Activated CD4-positive, alpha-beta memory T cell treated with anti-CD3 and anti-CD28 coated beads for 36 hours (primary cell): ENCODE data around the gene BCL2L15. TPM values are rescaled to one million over a fixed set of nuclear protein-coding genes. Genes with fewer than 3 reads are reported as not detected.

ENCODE experiments used
- CTCF ChIA-PET: fragments of 350-600 bp; sonication (Branson Sonifier 250); formaldehyde crosslinking; loops from one replicate; lab custom pipeline; 2021; ENCODE audit warnings: antibody characterized with exemption, inconsistent platforms; lab: Charles Lee
- POLR2A ChIA-PET: fragments of 350-600 bp; sonication (Branson Sonifier 250); formaldehyde crosslinking; loops from one replicate; lab custom pipeline; 2021; ENCODE audit warnings: antibody characterized with exemption; lab: Charles Lee
- DNase-seq: peaks from one replicate; pipeline ENCODE4 v3.0.0-alpha.2; 2020
- H3K27ac Mint-ChIP-seq: one replicate; pipeline ENCODE4 v1.8.0; 2021; ENCODE audit warnings: mixed read lengths
- H3K27me3 Mint-ChIP-seq: one replicate; pipeline ENCODE4 v1.8.0; 2021; ENCODE audit warnings: mixed read lengths
- H3K36me3 Mint-ChIP-seq: one replicate; pipeline ENCODE4 v1.8.0; 2021; ENCODE audit warnings: mixed read lengths
- H3K4me1 Mint-ChIP-seq: one replicate; pipeline ENCODE4 v1.8.0; 2021; ENCODE audit warnings: low read depth, mixed read lengths
- H3K4me3 Mint-ChIP-seq: one replicate; pipeline ENCODE4 v1.8.0; 2021; ENCODE audit warnings: mild to moderate bottlenecking, mixed read lengths
- H3K9me3 Mint-ChIP-seq: one replicate; pipeline ENCODE4 v1.8.0; 2021; ENCODE audit warnings: mixed read lengths
- intact Hi-C: fragments of 100-400 bp; cut with micrococcal nuclease; formaldehyde crosslinking; loops from one replicate; pipeline ENCODE4 v1.15.1; 2023
- total RNA-seq, 2 experiments: library from RNA; stranded (reverse); gene quantifications; one replicate each; pipeline ENCODE4 v1.2.3, GENCODE V29; 2021

Gene BCL2L15
- total RNA-seq, 2 experiments from 2014 or later, result 0.22 to 0.93 TPM

DNA sequence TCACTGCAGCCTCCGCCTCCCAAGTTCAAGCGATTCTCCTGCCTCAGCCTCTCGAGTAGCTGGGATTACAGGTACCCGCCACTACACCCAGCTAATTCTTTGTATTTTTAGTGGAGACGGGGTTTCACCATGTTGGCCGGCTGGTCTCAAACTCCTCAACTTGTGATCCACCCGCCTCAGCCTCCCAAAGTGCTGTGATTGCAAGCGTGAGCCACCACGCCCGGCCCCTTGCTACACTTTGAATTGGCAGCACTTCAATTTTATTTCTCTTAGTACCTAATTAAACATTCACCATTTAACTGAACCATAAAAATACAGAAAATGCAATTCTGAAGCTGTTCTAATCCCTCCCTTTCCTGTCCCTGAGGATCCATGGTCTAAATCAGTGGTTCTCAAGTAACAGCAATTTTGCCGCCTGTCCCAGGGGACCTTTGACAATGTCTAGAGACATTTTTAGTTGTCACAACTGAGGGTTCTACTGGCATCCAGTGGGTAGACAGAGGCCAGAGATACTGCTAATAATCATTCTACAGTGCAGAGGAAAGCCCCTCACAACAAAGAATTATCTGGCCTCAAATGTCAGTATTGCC lies 4.3 kb upstream of the BCL2L15 start:
- Mint-ChIP-seq H3K27ac (no peak overlapping the region), H3K4me1 (peaks cover 15% of the 10 kb centered on the region), H3K9me3 (no peaks in the 10 kb centered on the region), H3K4me3 (no peak overlapping the region), H3K36me3 (peaks cover 19% of the 10 kb centered on the region), H3K27me3 (no peaks in the 10 kb centered on the region)
- no peak for DNase-seq
- POLR2A ChIA-PET, result no interaction called here
- CTCF ChIA-PET, result interaction anchor here (0.7 to 2.0 kb wide), 2 partner anchors 12 to 57 kb away, joined by 3 to 6 read pairs; no protein-coding TSS in a partner anchor
- intact Hi-C loops, result no loop called here

DNA sequence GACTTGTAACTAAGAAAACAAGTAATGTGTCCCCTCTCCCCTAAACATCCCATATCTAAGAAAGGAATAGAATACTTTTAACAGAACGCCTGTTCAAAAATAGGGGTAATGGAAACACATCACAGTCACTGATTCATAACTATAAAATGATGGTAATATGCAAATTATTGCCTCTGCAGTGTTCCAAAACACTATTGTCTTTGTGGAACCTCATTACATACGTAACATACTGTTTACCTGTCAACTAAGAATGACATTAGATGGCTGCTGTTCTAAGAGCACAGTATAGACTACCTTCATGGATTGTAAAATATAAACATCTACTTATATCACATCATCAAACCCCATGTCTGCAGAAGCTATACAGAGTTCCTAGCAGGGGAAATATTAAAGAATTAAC lies 3.4 kb upstream of the BCL2L15 start:
- Mint-ChIP-seq H3K4me1 (peaks cover 21% of the 10 kb centered on the region), H3K9me3 (no peaks in the 10 kb centered on the region), H3K27me3 (no peaks in the 10 kb centered on the region), H3K27ac (no peak overlapping the region), H3K4me3 (no peak overlapping the region), H3K36me3 (peaks cover 10% of the 10 kb centered on the region)
- CTCF ChIA-PET, result no interaction called here
- DNase-seq, result no peak
- intact Hi-C loops, result no loop called here
- POLR2A ChIA-PET, result interaction anchor here (1.0 kb wide), 1 partner anchor 13 kb away, joined by 3 read pairs; no protein-coding TSS in a partner anchor

DNA sequence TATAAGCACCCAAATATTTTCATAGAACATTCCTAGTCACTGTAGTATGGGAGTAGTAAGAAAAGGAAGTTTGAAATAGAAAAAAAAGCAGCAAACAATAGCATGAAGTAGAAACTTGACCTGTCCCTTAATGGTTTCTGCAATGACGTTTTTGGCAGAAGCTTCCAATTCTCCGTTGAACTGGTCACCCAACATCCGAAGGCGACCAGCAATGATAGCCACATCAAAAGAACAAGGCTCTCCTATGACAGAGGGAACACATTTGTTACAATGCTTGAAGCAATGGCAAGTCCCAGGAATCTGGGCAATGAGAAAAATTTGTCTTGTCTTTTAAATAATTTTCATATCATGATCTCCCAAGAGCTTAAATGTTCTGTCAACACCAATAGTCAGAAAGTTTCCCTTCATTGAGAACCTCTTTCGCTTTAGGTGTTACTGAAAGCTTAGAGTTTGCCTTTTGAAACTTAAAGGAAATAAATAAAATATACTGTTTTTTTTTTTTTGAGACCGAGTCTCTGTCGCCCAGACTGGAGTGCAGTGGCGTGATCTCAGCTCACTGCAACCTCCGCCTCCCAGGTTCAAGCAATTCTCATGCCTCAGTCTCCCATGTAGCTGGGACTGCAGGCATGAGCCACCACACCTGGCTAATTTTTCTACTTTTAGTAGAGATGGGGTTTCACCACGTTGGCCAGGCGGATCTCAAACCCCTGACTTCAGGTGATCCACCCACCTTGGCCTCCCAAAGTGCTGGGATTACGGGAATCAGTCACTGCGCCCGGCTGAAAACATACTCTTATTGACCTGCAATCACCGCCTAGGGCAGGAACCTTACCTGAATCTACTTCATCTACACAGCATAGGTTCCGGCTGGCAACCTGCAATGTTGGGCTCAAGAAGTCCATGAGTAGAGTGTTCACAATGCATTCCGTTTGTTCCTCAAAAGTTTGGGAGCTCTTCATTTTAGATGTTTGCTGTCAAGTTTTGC lies 672 bp downstream of the BCL2L15 start:
- intact Hi-C loops, result no loop called here
- Mint-ChIP-seq H3K4me3 (no peak overlapping the region), H3K36me3 (peaks cover 1% of the 10 kb centered on the region), H3K27me3 (no peaks in the 10 kb centered on the region), H3K9me3 (no peaks in the 10 kb centered on the region), H3K27ac (no peak overlapping the region), H3K4me1 (peaks cover 22% of the 10 kb centered on the region)
- ChIA-PET CTCF (interaction anchor here (0.7 to 1.3 kb wide), 2 partner anchors 18 to 458 kb away, joined by 6 read pairs; partner anchors contain the start of genes AP4B1 and DCLRE1B), POLR2A (interaction anchor here (0.7 to 1.7 kb wide), 4 partner anchors 11 to 788 kb away, joined by 3 to 5 read pairs (median 4); partner anchors contain the start of genes DCLRE1B and HIPK1)
- DNase-seq, result no peak

DNA sequence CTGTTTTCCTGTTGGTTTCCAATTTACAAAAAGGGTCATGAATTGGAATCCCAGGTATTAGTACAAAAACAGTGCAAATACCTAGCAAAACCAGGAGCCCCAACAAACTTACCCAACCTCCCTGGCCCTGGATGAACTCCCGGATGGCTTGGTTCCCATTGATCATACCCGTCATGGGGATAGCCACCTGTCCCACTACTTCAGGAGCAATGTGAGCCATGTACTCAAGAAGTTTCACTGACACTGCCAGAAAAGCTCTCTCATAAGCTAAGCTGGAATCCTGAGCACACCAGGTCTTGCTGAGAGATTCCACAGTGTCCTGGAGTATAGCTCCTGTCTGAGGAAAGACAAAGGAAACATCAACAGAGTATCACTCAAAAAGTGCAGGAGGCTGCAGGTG lies 5.7 kb downstream of the BCL2L15 start:
- H3K27ac Mint-ChIP-seq, result no peak overlapping the region
- POLR2A ChIA-PET, result interaction anchor here (0.8 to 2.2 kb wide), 4 partner anchors 14 to 49 kb away, joined by 3 to 6 read pairs (median 4); partner anchors contain the start of gene AP4B1

DNA sequence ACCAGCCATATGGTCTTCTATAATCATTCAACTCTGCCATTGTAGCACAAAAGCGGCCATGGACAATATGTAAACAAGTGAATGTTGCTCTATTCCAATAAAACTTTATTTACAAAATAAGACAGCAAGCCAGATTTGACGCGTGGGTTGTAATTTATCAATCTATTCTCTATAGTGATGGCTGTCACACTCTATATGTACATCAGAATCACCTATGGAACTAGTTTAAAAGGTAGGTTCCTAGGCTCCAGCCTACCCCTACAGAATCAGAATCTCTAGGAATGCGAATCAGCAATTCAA lies 7.7 kb downstream of the BCL2L15 start:
- H3K27ac Mint-ChIP-seq, result peak overlapping the region; percentile 9

More for the DNA sequence above, 5.7 kb downstream of the BCL2L15 start:
- no peaks in the 10 kb centered on the region for H3K9me3 Mint-ChIP-seq
- H3K4me1 Mint-ChIP-seq, result peaks cover 41% of the 10 kb centered on the region
- no peak for DNase-seq
- H3K36me3 Mint-ChIP-seq, result peaks cover 5% of the 10 kb centered on the region
- no peak overlapping the region for H3K4me3 Mint-ChIP-seq
- intact Hi-C loops, result no loop called here
- no peaks in the 10 kb centered on the region for H3K27me3 Mint-ChIP-seq
- CTCF ChIA-PET, result interaction anchor here (1.4 to 1.6 kb wide), 2 partner anchors 14 to 46 kb away, joined by 3 to 4 read pairs; no protein-coding TSS in a partner anchor

DNA sequence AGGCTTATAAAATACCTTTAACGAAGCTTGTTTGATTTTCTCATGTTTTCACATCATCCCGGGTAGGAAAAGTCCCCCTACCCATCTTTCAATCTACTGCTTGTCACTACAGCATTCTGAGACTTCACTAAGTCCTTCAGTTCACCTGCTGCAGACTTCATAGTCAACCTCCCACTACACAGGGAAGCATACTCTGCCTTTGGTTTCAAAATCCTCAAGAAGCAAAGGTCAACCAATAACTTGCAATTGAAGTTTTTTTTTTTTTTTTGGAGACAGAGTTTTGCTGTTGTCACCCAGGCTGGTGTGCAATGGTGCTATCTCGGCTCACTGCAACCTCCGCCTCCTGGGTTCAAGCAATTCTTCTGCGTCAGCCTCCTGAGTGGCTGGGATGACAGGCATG lies 11.2 kb downstream of the BCL2L15 start:
- H3K9me3 Mint-ChIP-seq, result no peaks in the 10 kb centered on the region
- ChIA-PET POLR2A (interaction anchor here (2.9 kb wide), 1 partner anchor 28 kb away, joined by 10 read pairs; the partner anchor contains the start of genes AP4B1 and DCLRE1B), CTCF (interaction anchor here (0.8 to 1.5 kb wide), 3 partner anchors 10 to 40 kb away, joined by 3 to 12 read pairs (median 3); partner anchors contain the start of gene AP4B1)
- H3K4me1 Mint-ChIP-seq, result peaks cover 75% of the 10 kb centered on the region
- intact Hi-C loops, result no loop called here
- H3K4me3 Mint-ChIP-seq, result no peak overlapping the region
- peaks cover 7% of the 10 kb centered on the region for H3K36me3 Mint-ChIP-seq
- no peak for DNase-seq
- no peaks in the 10 kb centered on the region for H3K27me3 Mint-ChIP-seq
- H3K27ac Mint-ChIP-seq, result no peak overlapping the region

More for the DNA sequence above, 7.7 kb downstream of the BCL2L15 start:
- DNase-seq, result no peak
- H3K27me3 Mint-ChIP-seq, result no peaks in the 10 kb centered on the region
- peaks cover 4% of the 10 kb centered on the region for H3K36me3 Mint-ChIP-seq
- ChIA-PET POLR2A (interaction anchor here (1.9 kb wide), 1 partner anchor 24 kb away, joined by 8 read pairs; the partner anchor contains the start of gene AP4B1), CTCF (interaction anchor here (1.1 kb wide), 1 partner anchor 43 kb away, joined by 3 read pairs; no protein-coding TSS in a partner anchor)
- intact Hi-C loops, result no loop called here
- no peaks in the 10 kb centered on the region for H3K9me3 Mint-ChIP-seq
- H3K4me3 Mint-ChIP-seq, result no peak overlapping the region
- peaks cover 49% of the 10 kb centered on the region for H3K4me1 Mint-ChIP-seq

DNA sequence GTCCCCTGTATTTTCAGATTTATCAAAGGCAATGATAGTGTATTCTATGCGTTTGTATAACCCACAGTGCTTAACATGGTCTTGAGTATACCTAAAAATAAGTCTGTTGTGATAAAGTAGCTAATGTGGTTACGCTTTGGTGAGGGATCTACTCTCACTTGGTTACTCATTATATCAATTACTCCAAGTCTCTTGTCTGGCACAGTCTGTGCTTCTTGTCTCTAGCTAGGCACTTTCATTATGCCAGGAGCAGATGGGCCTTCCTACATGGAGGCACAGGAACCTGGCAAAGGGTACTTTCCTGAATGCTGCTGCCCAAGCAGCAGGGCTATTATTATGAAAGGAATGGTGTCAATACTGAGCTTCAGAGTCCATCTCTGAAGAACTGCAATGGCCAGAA lies 11.7 kb downstream of the BCL2L15 start:
- no peak overlapping the region for H3K4me3 Mint-ChIP-seq
- POLR2A ChIA-PET, result interaction anchor here (1.2 to 2.9 kb wide), 2 partner anchors 10 to 28 kb away, joined by 5 to 10 read pairs; partner anchors contain the start of genes AP4B1 and DCLRE1B

DNA sequence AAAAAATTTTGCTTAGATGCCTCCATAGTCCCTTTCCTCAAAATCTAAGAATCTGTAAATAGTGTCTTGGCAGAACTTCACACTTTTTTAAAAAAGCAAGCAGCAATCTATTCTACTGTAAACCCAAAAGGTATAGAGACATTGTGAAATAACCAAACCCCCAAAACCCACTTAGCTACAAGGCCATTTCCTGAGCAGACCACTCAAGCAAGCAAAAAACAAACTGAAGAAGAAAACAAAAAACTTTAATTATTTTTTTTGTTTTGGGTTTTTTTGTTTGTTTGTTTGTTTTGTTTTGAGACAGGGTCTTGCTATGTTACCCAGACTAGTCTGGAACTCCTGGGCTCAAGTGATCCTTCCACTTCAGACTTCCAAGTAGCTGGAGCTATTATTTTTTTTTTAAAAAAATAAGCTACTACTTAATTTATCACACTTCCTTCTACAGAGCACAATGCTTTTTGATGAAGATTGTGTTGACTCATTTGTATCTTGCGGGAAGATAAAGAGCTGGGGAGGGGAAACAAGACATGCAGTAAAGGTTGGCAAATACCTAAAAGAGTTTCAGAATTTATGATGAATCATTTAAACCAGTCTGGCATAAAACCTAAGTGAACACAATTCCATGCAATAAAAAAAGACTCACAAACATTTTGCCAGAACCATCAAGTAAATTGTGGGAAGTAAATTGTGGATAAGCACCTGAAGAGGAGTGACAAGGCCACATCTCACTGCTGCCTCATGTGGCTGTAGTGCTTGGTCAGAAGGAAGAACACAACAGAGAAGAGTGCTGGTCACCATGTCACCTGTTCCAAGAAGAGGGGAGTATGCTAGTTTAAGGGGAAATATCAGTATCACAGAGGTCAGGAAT lies 13.1 kb downstream of the BCL2L15 start:
- Mint-ChIP-seq H3K27ac (peak overlapping the region; percentile 87), H3K4me1 (peaks cover 66% of the 10 kb centered on the region), H3K9me3 (no peaks in the 10 kb centered on the region), H3K36me3 (peaks cover 13% of the 10 kb centered on the region), H3K4me3 (peak overlapping the region; percentile 30), H3K27me3 (no peaks in the 10 kb centered on the region)
- ChIA-PET CTCF (interaction anchor here (0.6 to 1.6 kb wide), 5 partner anchors 10 to 67 kb away, joined by 3 to 5 read pairs (median 3); partner anchors contain the start of gene HIPK1), POLR2A (interaction anchor here (0.9 to 2.9 kb wide), 4 partner anchors 30 to 115 kb away, joined by 4 to 11 read pairs (median 8); partner anchors contain the start of genes AP4B1, DCLRE1B, HIPK1 and PHTF1)
- intact Hi-C loops, result loop anchor here (2.0 to 5.0 kb wide), 2 partner anchors 39 to 883 kb away; partner anchors contain the start of gene CSDE1
- DNase-seq, result peak; percentile 33

More for the DNA sequence above, 11.7 kb downstream of the BCL2L15 start:
- DNase-seq, result no peak
- H3K27ac Mint-ChIP-seq, result peak overlapping the region; percentile 85
- no peaks in the 10 kb centered on the region for H3K27me3 Mint-ChIP-seq
- intact Hi-C loops, result loop anchor here (2.0 kb wide), 1 partner anchor 41 kb away; no protein-coding TSS in a partner anchor
- peaks cover 71% of the 10 kb centered on the region for H3K4me1 Mint-ChIP-seq
- H3K9me3 Mint-ChIP-seq, result no peaks in the 10 kb centered on the region
- H3K36me3 Mint-ChIP-seq, result peaks cover 9% of the 10 kb centered on the region
- CTCF ChIA-PET, result interaction anchor here (0.9 to 1.5 kb wide), 2 partner anchors 29 to 40 kb away, joined by 3 to 12 read pairs; partner anchors contain the start of gene AP4B1

DNA sequence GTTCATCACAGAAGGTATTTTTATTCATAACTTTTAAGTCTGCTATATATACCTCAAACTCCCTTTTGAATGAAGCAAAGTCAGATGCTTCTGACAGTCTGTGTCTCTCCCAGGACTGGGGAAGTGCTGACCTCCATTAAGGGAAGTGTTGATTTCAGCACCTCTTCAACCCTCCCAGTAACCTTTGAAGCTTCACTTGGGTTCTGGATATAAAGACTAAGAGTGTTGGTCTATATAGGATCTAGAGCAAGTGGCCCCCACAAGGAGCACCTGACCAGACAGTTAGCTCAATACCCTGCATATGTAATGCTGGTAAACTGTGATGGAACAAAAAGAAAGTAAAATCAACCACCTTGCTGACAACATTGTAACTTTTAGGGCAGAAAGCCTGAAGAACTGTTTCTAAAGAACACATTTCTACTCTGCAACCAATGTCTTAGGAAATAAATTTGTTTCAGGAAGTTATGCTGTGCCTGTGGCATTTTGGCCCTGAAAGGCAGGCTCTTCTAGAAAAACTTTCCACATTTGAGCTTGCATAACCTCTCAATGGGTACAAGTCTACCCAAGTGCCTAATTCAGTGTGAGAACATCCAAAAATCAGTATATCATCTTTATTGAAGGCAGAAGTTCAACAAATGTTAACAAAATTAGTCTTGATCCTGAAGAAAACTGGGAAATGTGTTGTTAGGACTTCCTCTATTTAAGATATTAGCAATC lies 15.0 kb downstream of the BCL2L15 start:
- H3K27me3 Mint-ChIP-seq, result no peaks in the 10 kb centered on the region
- no peaks in the 10 kb centered on the region for H3K9me3 Mint-ChIP-seq
- peak overlapping the region; percentile 97 for H3K27ac Mint-ChIP-seq
- peak overlapping the region; percentile 80 for H3K4me3 Mint-ChIP-seq
- peaks cover 71% of the 10 kb centered on the region for H3K4me1 Mint-ChIP-seq
- DNase-seq, result peak; percentile 27
- H3K36me3 Mint-ChIP-seq, result peaks cover 20% of the 10 kb centered on the region
- ChIA-PET POLR2A (interaction anchor here (0.5 to 1.3 kb wide), 4 partner anchors 17 to 58 kb away, joined by 4 to 16 read pairs (median 4); partner anchors contain the start of genes AP4B1 and HIPK1), CTCF (interaction anchor here (1.0 kb wide), 1 partner anchor 58 kb away, joined by 3 read pairs; no protein-coding TSS in a partner anchor)
- intact Hi-C loops, result loop anchor here (5.0 kb wide), 1 partner anchor 885 kb away; the partner anchor contains the start of gene CSDE1
